ENCODE results near the gene GSTCD.

DNA sequence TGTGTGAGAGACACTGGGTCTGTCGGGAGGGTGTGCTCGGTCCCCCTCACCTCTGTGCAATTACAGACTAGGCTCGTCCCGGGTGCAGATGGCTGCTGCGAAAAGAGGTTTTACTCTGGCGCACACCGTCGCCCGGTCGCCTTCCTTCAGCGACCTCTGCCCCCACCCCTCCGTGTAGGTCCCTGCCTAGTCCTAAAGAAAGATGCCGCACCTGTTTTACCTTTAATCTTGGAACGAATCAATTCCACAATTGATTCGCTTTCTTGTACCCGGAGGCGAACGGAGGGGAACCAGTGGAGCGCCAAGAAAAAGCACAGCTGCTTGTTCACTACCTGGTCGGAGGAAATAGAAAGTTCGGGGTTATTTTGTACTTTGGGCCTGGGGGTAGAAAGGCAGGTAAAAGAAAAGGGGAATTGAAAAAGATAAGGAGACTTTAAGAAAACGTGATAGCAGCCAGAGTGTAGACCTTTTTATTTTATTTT, 187.9 kb downstream of the GSTCD start:
- TF ChIP-seq, protein P1, sequence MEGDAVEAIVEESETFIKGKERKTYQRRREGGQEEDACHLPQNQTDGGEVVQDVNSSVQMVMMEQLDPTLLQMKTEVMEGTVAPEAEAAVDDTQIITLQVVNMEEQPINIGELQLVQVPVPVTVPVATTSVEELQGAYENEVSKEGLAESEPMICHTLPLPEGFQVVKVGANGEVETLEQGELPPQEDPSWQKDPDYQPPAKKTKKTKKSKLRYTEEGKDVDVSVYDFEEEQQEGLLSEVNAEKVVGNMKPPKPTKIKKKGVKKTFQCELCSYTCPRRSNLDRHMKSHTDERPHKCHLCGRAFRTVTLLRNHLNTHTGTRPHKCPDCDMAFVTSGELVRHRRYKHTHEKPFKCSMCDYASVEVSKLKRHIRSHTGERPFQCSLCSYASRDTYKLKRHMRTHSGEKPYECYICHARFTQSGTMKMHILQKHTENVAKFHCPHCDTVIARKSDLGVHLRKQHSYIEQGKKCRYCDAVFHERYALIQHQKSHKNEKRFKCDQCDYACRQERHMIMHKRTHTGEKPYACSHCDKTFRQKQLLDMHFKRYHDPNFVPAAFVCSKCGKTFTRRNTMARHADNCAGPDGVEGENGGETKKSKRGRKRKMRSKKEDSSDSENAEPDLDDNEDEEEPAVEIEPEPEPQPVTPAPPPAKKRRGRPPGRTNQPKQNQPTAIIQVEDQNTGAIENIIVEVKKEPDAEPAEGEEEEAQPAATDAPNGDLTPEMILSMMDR (IDR thresholded peaks at IDR 0.05; ENCODE audit: low read depth, low read length, missing input control): no peak
- TF ChIP-seq EGR1 (IDR thresholded peaks at IDR 0.05; ENCODE audit: low read depth in 2 of 2) (no peak), YY1 (IDR thresholded peaks at IDR 0.05) (no peak), JUND (IDR thresholded peaks at IDR 0.05) (no peak), SP1 (IDR thresholded peaks at IDR 0.05) (no peak), GABPA (IDR thresholded peaks at IDR 0.05 in 1 of 2, conservative IDR thresholded peaks at IDR 0.05 in 1 of 2) (no peak)
- TF ChIP-seq, protein P2, sequence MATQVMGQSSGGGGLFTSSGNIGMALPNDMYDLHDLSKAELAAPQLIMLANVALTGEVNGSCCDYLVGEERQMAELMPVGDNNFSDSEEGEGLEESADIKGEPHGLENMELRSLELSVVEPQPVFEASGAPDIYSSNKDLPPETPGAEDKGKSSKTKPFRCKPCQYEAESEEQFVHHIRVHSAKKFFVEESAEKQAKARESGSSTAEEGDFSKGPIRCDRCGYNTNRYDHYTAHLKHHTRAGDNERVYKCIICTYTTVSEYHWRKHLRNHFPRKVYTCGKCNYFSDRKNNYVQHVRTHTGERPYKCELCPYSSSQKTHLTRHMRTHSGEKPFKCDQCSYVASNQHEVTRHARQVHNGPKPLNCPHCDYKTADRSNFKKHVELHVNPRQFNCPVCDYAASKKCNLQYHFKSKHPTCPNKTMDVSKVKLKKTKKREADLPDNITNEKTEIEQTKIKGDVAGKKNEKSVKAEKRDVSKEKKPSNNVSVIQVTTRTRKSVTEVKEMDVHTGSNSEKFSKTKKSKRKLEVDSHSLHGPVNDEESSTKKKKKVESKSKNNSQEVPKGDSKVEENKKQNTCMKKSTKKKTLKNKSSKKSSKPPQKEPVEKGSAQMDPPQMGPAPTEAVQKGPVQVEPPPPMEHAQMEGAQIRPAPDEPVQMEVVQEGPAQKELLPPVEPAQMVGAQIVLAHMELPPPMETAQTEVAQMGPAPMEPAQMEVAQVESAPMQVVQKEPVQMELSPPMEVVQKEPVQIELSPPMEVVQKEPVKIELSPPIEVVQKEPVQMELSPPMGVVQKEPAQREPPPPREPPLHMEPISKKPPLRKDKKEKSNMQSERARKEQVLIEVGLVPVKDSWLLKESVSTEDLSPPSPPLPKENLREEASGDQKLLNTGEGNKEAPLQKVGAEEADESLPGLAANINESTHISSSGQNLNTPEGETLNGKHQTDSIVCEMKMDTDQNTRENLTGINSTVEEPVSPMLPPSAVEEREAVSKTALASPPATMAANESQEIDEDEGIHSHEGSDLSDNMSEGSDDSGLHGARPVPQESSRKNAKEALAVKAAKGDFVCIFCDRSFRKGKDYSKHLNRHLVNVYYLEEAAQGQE (IDR thresholded peaks at IDR 0.05): no peak
- TF ChIP-seq, protein P3, sequence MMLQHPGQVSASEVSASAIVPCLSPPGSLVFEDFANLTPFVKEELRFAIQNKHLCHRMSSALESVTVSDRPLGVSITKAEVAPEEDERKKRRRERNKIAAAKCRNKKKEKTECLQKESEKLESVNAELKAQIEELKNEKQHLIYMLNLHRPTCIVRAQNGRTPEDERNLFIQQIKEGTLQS (IDR thresholded peaks at IDR 0.05): no peak
